ENCODE measurements around the gene RPE.

Gene RPE

DNA sequence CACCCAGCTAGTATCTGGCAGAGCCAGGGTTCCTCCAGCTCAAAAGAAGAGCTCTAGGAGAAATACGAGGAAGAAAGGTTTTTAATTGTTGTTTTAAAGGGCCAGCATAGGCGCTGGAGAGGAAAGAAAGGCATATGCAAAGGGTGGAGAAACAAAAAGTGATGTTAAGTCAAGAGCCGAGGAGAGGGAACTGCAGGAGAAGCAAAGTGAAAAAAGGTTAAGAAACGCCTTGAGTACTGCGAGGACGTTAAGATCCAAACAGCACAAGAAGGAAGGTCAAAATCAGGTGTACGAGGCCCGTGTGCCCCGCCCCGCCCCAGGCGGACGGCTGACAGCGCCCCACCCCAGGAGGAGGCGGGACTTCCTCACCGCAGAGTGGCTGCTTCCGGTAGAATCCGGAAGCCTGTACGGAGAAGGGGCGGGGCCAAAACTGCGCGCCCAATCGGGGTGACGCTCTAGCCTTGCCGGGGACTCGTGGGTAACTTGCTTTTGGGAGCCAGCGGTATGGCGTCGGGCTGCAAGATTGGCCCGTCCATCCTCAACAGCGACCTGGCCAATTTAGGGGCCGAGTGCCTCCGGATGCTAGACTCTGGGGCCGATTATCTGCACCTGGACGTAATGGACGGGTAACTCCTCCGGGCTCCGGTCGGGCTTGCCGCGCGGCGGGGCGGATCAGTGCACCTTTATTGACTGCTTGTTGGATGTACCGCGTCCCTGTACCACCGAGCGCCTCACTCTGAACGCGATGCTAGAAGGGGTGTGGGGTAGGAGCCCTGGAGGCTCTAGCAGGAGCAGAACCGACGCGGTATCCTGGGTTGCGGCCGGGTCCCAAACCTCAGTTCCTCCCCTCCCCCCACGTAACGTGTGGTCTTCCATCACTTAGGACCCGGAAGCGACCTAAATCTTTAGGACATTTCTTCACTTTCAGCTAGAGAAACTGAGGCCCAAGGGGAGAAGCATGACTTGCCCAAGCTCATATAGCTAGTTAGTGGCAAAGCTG is at the start of gene RPE:
RPE (plus strand) TSS at position 481 of the 1,000 bp plus-strand sequence; CDS start at position 505, 24 bp downstream.
- peak; percentile 97 for DNase-seq

DNA sequence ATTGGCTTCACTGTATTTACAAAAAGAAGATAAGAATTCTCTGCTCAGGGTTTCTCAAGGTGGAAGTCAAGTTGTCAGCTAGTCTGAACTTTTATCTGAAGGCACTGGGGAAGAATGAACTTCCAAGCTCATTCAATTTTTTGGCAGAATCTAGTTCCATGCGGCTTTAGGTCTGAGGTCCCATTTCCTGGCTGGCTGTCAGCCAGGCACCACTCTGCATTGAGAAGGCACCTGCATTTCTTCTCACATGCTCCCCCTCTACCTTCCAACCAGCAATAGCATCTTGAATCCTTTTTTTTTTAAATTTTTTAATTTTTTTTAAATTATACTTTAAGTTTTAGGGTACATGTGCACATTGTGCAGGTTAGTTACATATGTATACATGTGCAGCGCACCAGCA is 46.2 kb upstream of the RPE start:
- DNase-seq, result no peak

DNA sequence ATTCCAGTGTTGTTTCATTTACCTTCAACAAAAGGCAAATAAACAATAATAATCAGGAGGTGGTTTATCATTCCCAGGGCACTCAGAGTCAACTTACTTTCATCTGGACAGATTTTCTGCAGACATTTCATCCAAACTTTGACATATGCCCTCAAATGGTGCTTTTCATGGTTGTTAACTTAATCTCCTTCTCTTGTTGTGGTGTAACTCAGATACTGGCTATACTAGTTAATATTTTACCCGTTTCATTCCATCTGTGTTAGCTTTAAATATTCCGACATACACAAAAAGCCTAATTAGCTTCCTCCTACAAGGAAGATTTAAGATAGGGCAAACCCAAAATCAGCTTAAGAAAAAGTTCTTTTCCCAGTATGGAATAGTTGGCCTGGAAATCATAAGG is 44.4 kb upstream of the RPE start:
- DNase-seq, result no peak

DNA sequence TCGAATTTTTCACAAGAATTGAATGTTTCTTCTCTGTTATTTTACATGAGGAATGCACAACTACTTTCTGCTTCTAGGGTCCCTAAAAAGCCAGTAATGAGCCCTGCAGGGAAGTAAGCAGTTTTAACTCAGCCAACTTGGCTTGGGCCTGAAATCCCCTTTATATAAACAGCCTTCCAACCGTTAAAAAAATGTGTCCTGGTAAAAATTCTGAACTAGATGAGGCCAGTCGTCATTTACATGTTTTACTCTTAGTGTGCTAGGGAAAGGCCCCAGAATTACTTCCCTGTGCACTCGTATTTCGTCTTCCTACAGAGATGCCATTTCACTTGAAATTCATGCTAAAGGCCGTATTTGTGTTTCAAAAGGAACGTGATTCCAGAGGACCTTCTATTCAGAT is 42.4 kb upstream of the RPE start:
- no peak for DNase-seq

DNA sequence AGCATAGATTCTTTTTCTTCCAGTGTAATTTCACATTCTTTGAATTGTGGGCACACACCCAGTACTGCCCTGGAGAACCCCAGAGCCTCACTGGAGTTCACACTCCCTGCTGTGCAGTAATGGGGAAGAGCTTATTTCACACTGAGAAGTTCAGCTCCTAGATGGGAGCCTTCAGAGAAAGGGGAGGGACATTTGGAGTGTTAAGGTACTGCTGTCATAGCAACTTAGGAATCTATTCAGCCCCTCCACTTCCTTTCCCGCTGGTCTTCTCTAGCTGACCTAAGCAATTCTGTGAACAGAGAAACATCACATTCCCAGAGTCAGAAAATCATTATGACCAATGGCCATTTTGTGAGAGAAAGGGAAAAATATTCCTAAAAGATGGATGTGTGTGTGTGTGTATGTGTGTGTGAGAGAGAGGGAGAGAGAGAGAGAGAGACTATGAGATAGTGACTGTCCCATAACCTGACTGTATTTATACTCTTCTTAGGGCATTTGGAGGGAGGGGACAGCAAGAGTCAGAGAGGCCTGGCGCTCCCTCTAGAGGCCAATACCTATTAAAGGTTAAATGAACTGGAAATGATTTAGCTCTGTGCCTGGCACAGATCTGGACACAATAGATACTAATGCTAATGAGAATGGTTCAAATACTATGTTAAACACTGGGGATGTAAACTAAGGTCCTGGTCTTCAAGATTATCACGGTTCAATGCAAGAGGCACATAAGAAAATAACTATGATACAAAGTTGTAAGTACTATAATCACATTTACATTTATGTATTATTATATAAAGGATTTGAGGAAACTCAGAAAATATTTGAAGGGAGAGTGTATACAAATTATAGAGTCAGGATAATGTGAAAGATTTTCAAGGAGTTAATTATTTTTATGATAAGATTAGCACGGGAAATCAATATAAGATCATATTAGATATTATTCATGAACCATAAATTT is 41.5 kb upstream of the RPE start:
- DNase-seq, result no peak

DNA sequence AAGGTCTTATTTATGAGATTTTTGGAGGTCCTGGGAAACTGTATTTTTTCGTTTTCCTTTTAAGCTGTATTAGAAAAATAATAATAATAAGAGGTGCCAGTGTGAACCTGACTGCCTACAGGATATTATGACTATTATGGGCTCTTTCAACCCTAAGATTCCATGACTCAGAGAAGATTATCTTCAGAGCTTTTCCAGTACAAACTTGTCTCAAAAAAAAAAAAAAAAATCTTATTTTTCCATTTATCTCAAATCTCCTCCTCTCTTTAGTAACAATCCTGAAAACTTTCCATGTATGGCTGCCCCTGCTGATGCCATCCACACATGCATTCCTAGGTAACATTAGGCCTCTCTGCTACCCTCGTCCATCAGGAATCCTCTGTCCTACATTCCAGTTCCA is 36.7 kb upstream of the RPE start:
- DNase-seq, result no peak

DNA sequence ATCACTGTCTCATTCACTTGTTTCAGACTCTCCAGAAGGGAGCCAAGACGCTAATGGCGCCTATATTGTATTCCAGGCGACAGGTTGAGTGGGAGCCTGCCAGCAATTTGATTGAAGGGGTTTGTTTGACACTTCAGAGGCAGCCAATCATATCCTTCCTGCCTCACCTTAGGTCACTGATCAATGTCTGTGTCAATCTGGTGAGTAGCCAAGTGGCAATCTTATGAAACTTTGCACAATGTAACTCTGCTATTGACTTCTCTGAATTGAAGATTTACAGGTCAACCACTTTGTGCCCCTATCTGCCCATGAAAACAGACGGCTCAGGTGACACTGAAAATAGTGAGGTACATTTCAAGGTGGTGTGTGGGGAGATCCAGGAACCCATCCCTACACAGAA is 32.7 kb upstream of the RPE start:
- no peak for DNase-seq

DNA sequence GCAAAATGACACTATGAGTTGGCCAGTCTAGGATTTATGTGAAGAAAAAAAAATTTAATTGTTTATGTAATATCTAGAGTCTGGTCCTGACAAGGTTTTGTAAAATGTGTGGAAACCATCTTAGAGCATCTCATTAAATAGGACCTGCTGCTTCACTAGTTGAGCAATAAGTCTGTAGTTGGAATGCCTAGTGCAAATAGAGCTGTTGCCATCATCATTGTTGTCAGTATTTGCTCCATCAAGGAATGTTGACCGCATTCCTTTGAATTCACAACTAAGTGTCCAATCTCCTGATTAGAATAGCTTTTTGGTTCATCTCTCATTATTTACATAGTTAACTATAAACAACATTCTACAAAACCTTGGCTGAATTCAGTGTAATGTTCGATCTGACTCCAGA is 32.2 kb upstream of the RPE start:
- DNase-seq, result no peak

DNA sequence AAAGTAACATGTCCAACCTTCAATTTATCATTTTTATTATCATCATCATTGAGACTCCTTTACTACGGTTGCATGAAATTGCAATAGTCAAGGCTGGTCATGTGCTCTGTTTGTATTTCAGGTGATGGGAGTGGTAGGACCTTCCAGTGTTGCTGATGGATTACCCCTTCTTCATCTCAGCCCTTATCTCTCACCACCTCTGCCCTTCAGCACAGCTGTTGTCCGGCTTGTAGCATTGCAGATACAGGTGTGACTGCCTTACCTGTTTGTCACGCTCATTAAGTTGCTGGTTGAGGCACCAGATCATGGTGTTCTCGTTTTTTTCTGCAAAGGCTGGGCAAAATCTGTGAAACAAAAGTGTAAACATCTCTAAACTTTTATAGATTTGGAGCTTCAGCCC is 31.7 kb upstream of the RPE start:
- no peak for DNase-seq

DNA sequence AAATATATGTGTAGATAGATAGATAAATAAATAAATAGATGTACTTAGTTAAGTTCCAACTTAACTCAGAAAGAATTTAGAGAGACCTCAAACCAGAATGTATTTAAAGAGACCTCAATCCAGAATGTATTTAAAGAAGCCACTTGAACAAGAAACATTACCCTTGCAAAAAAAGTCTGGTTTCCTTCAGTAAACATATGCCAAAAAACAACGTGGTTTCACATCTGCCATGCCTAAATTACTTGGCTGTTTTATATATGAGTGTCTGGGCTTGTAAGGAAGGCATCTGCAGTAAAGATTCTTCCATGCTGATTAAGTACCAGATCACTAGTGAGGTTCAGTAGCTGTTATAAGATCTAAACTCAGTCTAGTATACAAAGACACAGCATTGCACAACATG is 29.1 kb upstream of the RPE start:
- DNase-seq, result no peak

DNA sequence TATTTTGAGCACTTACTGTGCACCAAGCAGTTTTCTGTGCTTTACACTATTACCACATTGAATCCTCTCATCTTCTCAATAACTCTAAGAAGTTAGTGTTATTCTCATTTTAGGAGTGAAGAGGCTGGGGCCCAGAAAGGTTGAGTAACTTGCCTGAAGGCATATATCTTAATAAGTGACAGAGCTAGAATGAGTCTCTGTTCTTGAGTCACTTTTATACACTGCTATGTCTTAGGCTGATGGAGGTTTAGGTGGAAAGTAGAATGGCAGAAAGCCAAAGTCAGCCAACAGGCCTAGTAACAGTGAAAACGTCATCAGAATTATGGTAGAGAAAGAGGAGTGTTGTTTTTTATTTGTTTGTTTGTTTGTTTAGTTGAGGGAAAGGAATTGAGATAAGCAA is 27.9 kb upstream of the RPE start:
- no peak for DNase-seq

DNA sequence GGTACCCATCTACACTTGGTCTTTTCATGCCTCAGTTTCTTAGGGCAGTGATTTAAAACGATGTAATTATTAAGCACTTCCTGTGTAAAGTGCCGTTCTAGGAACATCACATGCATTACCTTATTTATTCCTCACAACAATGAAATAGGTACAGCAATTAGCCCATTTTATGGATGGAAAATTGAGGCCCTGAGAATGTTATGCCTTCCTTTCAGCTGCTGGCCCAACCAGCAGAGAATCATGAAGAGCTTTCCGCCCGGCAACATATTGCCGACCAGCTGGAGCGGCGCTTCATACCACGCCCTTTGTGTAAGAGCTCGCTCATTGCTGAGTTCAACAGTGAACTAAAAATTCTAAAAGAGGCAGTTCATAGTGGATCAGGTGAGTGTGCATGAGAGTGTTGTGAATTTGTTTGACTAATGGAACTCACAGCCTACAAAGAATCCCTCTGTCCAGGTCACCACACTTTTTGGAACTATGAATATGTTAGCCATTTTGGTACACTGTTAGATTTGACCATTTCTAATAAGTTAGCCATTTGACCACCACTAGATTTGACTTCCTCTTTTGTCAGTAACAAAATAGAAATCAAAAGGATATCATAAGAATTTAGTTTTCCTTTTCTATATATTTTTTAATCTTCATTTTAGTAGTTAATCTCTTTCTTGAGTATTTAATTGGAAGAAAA is 25.6 kb upstream of the RPE start:
- no peak for DNase-seq

DNA sequence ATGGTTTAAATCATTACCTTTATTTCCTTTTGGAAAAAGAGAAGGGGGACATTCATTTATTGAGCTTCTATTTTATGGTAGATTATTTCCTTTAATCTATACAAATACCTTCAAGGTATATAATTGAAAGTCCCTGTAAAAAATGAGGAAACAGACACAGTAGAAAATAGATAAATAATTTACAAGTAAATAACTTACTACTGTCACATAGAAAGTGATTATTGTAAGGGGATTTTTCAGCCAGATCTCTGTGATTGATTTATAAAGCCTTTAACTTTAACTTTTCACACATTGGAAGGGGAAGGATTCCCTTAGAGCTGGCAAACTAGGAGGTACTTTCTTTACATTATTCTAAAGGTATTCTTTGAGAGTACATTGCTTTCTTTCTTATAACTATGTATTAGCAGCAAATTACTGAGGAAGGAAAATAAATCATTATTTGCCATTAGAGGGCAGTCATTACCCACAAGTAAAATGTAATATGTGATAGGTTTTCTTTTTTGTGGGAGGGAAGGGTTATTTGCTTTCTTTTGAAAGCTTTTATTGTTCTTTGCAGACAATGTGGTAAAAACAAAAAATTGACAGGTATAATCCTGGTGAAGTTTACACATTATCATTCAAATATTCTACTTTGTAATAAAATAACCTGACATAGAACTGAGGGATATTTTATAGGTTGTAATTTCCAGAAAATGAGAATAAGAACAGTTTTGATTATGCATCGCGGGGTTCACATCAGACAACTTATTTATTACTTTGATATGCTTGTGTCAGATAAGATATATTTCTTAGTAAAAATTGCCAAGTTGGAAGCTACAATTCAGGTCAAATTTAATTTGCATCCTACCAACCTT is 24.8 kb upstream of the RPE start:
- DNase-seq, result no peak

DNA sequence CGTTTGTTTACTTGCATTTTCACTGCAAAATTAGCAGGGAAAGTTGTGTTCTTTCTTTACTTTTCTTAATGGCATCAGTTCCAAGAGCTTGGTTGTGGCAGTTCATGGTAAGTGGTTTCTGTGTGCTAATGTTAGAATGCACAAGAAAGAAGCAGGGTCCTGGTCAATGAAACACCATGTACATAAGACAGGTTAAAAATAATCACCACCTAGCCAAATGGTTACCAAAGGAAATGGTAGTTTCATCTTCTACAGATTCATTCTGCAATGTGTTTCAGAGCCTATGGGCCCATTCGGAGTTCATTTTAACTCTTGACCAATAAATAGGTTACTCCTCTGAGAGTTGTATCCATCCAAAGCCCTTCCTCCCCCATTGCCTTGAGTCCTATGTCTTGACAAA is 18.1 kb upstream of the RPE start:
- no peak for DNase-seq

DNA sequence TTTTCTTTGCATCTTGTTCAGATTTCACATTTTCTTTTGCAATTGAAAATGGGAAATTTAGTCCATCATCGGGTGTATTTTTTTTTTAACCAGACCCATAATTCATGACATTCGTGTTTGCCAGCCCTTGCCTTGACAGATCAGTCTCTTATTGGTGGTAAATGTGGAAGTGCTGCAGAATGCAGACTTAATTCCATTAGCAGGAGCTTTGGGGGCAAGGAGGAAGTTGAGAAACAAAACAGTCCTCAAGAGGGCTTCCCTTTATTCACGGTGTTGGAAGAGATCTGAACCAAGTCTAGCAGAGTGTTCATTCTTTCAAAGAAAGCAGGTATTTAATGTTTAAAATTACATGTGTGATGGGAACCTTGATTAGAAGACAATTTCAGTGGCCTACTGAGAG is 16.6 kb upstream of the RPE start:
- DNase-seq, result no peak

DNA sequence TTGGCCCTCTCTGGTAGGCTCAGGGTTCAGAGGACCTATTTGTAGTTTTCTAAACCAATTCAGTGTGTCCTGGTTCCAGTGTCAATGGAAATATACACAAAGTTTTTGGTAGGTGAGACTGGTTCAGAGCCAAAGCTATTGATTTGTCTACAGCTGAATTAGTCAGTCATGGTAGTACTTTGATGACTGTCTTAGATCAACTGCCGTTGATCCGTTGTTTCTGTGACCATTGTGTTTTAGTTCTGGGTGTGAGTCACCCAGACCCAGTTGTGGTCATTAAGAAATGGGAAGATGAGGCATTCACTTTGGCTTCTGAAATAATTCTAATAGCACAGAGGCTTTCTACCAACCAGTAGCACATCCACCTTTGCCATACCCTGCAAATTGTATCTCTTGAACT is 16.0 kb upstream of the RPE start:
- no peak for DNase-seq

DNA sequence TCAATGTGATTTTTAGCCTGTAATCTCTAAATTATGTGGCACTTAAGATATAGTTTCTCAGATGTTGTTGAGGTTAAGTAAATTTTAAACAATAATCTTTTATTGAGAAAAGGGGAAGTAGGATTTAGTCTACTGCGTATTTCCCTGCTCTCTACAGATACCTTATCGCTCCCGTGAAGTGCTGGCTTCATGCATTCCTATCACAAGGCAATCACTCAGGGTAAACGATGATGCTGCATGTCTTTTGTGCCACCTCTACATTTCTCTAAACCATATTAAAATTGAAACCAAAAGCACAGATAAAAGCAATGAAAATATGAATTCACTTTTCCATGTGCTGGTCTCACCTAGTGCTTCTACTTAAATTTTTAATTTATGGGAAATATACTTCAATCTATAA is 14.4 kb upstream of the RPE start:
- no peak for DNase-seq

DNA sequence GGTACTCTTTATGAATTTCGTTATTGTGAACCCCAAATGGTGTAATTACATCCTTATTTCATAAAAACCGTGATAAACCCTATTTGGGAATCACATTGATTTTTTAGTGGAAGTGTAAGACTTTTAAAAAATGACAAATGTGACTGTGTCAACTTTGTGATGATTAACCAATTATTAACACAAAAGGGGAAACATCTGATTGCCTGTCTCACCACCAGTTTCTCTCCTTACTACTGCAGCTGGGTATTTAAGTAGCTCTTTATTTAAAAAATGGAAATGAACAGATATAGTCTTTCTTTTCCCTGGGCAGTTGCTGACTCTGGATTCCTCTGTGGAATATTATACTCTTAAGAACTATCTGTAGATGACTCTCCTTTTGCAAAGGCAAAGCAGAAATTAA is 11.6 kb upstream of the RPE start:
- no peak for DNase-seq

DNA sequence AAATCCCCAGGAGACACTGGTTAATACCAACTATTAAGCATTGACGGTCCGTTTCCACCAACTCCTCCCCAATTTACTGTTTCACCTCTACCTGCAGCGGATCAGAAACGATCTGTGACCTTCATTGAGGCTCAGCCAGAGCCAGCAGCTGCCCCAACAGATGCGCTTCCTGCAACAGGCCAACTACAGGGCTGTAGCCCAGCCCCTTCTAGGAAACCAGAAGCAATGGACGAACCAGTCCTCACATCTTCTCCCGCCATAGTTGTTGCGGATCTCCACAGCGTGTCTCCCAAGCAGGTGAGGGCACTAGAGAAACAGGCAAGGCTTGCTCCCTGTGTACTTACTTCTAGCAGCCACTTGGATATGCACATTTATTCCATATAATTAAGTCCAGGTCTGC is 8.5 kb upstream of the RPE start:
- DNase-seq, result no peak

DNA sequence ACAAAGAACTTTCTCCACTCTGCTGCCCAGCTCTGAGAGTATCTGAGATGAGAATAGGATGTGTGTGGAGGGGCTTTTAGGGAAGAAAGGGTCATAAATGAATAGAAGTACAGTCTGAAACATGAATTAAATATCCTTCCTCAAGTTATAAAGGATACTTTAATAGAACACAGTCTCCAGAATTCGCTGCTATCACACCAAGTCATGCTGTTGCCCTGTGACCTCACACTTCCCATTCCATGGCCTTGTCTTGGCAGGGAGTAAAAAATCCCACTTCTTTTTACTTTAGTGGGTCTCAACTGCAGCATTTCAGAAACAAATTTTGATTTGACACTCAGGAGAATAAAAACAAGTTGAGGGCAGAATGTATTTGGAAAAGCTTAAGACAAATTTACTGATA is 3.8 kb upstream of the RPE start:
- no peak for DNase-seq

DNA sequence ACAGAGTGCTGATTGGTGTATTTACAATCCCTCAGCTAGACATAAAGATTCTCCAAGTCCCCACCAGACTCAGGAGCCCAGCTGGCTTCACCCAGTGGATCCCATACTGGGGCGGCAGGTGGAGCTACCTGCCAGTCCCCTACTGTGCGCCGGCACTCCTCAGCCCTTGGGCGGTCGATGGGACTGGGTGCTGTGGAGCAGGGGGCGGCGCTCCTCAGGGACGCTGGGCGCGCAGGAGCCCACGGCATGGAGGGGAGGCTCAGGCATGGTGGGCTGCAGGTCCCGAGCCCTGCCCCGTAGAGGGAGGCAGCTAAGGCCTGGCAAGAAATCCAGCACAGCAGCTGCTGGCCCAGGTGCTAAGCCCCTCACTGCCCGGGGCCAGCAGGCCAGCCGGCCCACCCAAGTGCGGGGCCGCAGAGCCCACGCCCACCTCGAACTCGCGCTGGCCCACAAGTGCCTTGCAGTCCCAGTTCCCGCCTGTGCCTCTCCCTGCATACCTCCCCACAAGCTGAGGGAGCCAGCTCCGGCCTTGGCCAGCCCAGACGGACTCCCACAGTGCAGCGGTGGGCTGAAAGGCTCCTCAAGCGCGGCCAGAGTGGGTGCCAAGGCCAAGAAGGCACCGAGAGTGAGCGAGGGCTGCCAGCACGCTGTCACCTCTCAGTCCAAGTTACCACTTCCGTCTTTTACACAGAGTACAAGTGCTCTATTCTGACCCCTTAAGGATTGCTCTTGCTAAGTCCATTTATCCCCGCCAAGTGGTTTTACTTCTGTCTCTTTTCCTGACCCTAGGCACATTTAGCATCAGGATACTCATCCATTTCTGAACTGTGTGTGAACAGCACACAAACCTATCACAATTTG is 1.7 kb upstream of the RPE start:
- DNase-seq, result no peak

Data from right forelimb (tissue), 1 donor.